MM.1S (cell line): ENCODE data around the gene PPP6R3.

ENCODE experiments used
- DNase-seq: peaks from one replicate; pipeline ENCODE4 v3.0.0-alpha.2; 2015
- H2AFZ ChIP-seq: fragments of 300-600 bp; sonication (generic); 2 replicates; pipeline ENCODE4 v1.6.0; 2016; ENCODE audit warnings: antibody characterized with exemption, low read length
- H3F3A ChIP-seq: fragments of 300-600 bp; sonication (generic); 2 replicates; pipeline ENCODE4 v1.6.1; 2016; ENCODE audit warnings: mild to moderate bottlenecking, antibody characterized with exemption, low read length, moderate library complexity, mixed read lengths; ENCODE audit not compliant: insufficient read depth
- H3K27ac ChIP-seq: fragments of 300-600 bp; sonication (generic); 2 replicates; pipeline ENCODE4 v1.5.1; 2016; ENCODE audit warnings: mild to moderate bottlenecking, low read length
- H3K27me3 ChIP-seq: fragments of 300-600 bp; sonication (generic); replicated peaks from 2 replicates; pipeline ENCODE4 v1.6.0; 2016; ENCODE audit warnings: low read length; ENCODE audit not compliant: insufficient read depth
- H3K36me3 ChIP-seq: fragments of 300-600 bp; sonication (generic); replicated peaks from 2 replicates; pipeline ENCODE4 v1.6.1; 2016; ENCODE audit warnings: mild to moderate bottlenecking, low read length, mixed read lengths; ENCODE audit not compliant: insufficient read depth
- H3K4me1 ChIP-seq: fragments of 300-600 bp; sonication (generic); 2 replicates; pipeline ENCODE4 v1.6.1; 2016; ENCODE audit warnings: low read length, mixed read lengths
- H3K4me2 ChIP-seq: fragments of 300-600 bp; sonication (generic); 2 replicates; pipeline ENCODE4 v1.6.0; 2016; ENCODE audit warnings: low read depth, low read length
- H3K4me3 ChIP-seq: fragments of 300-600 bp; sonication (generic); 2 replicates; pipeline ENCODE4 v1.5.1; 2016; ENCODE audit warnings: low read length, mixed read lengths
- H3K79me2 ChIP-seq: fragments of 300-600 bp; sonication (generic); 2 replicates; pipeline ENCODE4 v1.6.1; 2016; ENCODE audit warnings: mixed run types, low read length, mixed read lengths
- H3K9ac ChIP-seq: fragments of 300-600 bp; sonication (generic); 2 replicates; pipeline ENCODE4 v1.6.1; 2016; ENCODE audit warnings: low read length, mixed read lengths
- H3K9me2 ChIP-seq: fragments of 300-600 bp; sonication (generic); replicated peaks from 2 replicates; pipeline ENCODE4 v1.6.1; 2016; ENCODE audit warnings: mild to moderate bottlenecking, low read length, mixed read lengths; ENCODE audit not compliant: insufficient read depth
- H3K9me3 ChIP-seq: fragments of 300-600 bp; sonication (generic); replicated peaks from 2 replicates; pipeline ENCODE4 v1.6.1; 2016; ENCODE audit warnings: mild to moderate bottlenecking, low read length, mixed read lengths; ENCODE audit not compliant: insufficient read depth
- H4K20me1 ChIP-seq: fragments of 300-600 bp; sonication (generic); 2 replicates; pipeline ENCODE4 v1.6.1; 2016; ENCODE audit warnings: mild to moderate bottlenecking, low read length, moderate library complexity, mixed read lengths; ENCODE audit not compliant: insufficient read depth
- EZH2 ChIP-seq: fragments of 300-600 bp; sonication (generic); optimal IDR thresholded peaks from 2 replicates; pipeline ENCODE3; 2017; ENCODE audit warnings: low read depth, mild to moderate bottlenecking, antibody characterized with exemption, low read length, mixed read lengths
- EZH2phosphoT487 ChIP-seq: fragments of 300-600 bp; sonication (generic); IDR thresholded peaks from 2 replicates; pipeline ENCODE4 v1.6.1; 2018; ENCODE audit warnings: antibody characterized with exemption, low read length
- TF ChIP-seq, protein P1 (sequence below): fragments of 300-600 bp; sonication (generic); IDR thresholded peaks from 2 replicates; pipeline ENCODE4 v1.5.1; 2016; ENCODE audit warnings: antibody characterized with exemption, low read length, mixed read lengths

Gene PPP6R3

GRCh38 chr11:68412593-68413475, 47.7 kb upstream of the PPP6R3 start:
- H3K4me3 ChIP-seq: no peak overlapping the region
- H3K9me3 ChIP-seq: no peaks in the 10 kb centered on the region
- H3K27ac ChIP-seq: no peak overlapping the region
- no peak overlapping the region for H3K9ac ChIP-seq
- H3K9me2 ChIP-seq: no peaks in the 10 kb centered on the region
- no peaks in the 10 kb centered on the region for H4K20me1 ChIP-seq
- H3K36me3 ChIP-seq: no peaks in the 10 kb centered on the region
- DNase-seq: no peak
- H3K4me2 ChIP-seq: no peak overlapping the region
- no peaks in the 10 kb centered on the region for H3K27me3 ChIP-seq
- H3K4me1 ChIP-seq: no peaks in the 10 kb centered on the region
- no peaks in the 10 kb centered on the region for H3F3A ChIP-seq
- H2AFZ ChIP-seq: no peak overlapping the region
- H3K79me2 ChIP-seq: no peaks in the 10 kb centered on the region
- no peak for TF ChIP-seq EZH2
- TF ChIP-seq, protein P1, sequence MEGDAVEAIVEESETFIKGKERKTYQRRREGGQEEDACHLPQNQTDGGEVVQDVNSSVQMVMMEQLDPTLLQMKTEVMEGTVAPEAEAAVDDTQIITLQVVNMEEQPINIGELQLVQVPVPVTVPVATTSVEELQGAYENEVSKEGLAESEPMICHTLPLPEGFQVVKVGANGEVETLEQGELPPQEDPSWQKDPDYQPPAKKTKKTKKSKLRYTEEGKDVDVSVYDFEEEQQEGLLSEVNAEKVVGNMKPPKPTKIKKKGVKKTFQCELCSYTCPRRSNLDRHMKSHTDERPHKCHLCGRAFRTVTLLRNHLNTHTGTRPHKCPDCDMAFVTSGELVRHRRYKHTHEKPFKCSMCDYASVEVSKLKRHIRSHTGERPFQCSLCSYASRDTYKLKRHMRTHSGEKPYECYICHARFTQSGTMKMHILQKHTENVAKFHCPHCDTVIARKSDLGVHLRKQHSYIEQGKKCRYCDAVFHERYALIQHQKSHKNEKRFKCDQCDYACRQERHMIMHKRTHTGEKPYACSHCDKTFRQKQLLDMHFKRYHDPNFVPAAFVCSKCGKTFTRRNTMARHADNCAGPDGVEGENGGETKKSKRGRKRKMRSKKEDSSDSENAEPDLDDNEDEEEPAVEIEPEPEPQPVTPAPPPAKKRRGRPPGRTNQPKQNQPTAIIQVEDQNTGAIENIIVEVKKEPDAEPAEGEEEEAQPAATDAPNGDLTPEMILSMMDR: no peak
- no peak for TF ChIP-seq EZH2phosphoT487

DNA sequence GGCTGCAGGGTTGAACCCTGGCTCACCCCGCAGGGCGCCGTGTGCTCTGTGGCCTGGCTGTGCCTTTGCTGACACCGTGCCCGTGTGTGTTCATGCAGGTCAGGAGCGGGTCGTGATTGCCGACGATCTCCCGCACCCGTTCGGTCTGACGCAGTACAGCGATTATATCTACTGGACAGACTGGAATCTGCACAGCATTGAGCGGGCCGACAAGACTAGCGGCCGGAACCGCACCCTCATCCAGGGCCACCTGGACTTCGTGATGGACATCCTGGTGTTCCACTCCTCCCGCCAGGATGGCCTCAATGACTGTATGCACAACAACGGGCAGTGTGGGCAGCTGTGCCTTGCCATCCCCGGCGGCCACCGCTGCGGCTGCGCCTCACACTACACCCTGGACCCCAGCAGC, 47.0 kb upstream of the PPP6R3 start:
- Histone ChIP-seq H3K4me3 (no peak overlapping the region), H4K20me1 (no peaks in the 10 kb centered on the region), H3K4me1 (no peaks in the 10 kb centered on the region), H3K27ac (no peak overlapping the region), H2AFZ (no peak overlapping the region), H3K4me2 (no peak overlapping the region), H3K9ac (no peak overlapping the region), H3K9me3 (no peaks in the 10 kb centered on the region), H3F3A (no peaks in the 10 kb centered on the region), H3K9me2 (no peaks in the 10 kb centered on the region), H3K27me3 (no peaks in the 10 kb centered on the region), H3K79me2 (no peaks in the 10 kb centered on the region), H3K36me3 (no peaks in the 10 kb centered on the region)
- TF ChIP-seq, protein P1: no peak
- no peak for TF ChIP-seq EZH2phosphoT487
- no peak for TF ChIP-seq EZH2
- DNase-seq: no peak

- Histone ChIP-seq H3K9me2 (no peaks in the 10 kb centered on the region), H3K9me3 (no peaks in the 10 kb centered on the region), H3K36me3 (no peaks in the 10 kb centered on the region), H3K27me3 (no peaks in the 10 kb centered on the region), H3F3A (no peaks in the 10 kb centered on the region), H3K4me3 (no peak overlapping the region), H3K9ac (no peak overlapping the region), H4K20me1 (no peaks in the 10 kb centered on the region), H3K79me2 (no peaks in the 10 kb centered on the region), H2AFZ (no peak overlapping the region), H3K4me1 (no peaks in the 10 kb centered on the region), H3K4me2 (no peak overlapping the region), H3K27ac (no peak overlapping the region)
- DNase-seq: no peak
- TF ChIP-seq, protein P1: no peak
- no peak for TF ChIP-seq EZH2
- TF ChIP-seq EZH2phosphoT487: no peak
Measured at GRCh38 chr11:68414496-68415221, 45.9 kb upstream of the PPP6R3 start.
